HCT116 (cell line): ENCODE measurements around the gene LCE1A. TPM values are rescaled to one million over a fixed set of nuclear protein-coding genes. Genes with fewer than 3 reads are reported as not detected.

Experiments used
- ATAC-seq: fragments of 200-7000 bp; cut with Tn5 transposase; 2 replicates; pipeline ENCODE4 v1.9.1; 2020; ENCODE audit warnings: mild to moderate bottlenecking, moderate library complexity
- BruUV-seq: library from RNA; stranded (reverse); fragments of 400-500 nt; replicated peaks from 2 replicates; lab custom pipeline; 2021; lab: Mats Ljungman, UMichigan
- CTCF ChIA-PET: fragments of 300-600 bp; sonication (Branson Sonifier 250); formaldehyde crosslinking; loops from one replicate; lab custom pipeline; 2021; ENCODE audit warnings: antibody characterized with exemption; lab: Charles Lee
- POLR2A ChIA-PET: fragments of 300-600, 350-600 bp; sonication (Branson Sonifier 250); formaldehyde crosslinking; loops from one replicate; lab custom pipeline; 2021; ENCODE audit warnings: antibody characterized with exemption; lab: Charles Lee
- RAD21 ChIA-PET, 2 experiments: fragments of 300-600 bp; sonication (Branson Sonifier 250); formaldehyde crosslinking; loops; one replicate each; lab custom pipeline; 2023; ENCODE audit warnings: low total read pairs in 2 of 2; ENCODE audit not compliant: uncharacterized antibody in 2 of 2, unreplicated experiment in 2 of 2, low non-redundant PET in 1 of 2; lab: Charles Lee
- DNase-seq: peaks from one replicate; pipeline ENCODE4 v3.0.0-alpha.2; 2010; ENCODE audit warnings: low read depth, low spot score
- H2AFZ ChIP-seq: fragments of 200-600 bp; shearing (Covaris generic), sonication (generic); 2 replicates; pipeline ENCODE4 v1.6.1; 2017; ENCODE audit warnings: low read depth, mixed run types, mixed read lengths, antibody characterized with exemption, low read length; ENCODE audit not compliant: poor library complexity, severe bottlenecking
- H3K27ac ChIP-seq: 2 replicates; pipeline ENCODE4 v1.5.1; 2012; ENCODE audit warnings: low read depth, low read length
- H3K27me3 ChIP-seq: fragments of 200-600 bp; sonication (generic); 2 replicates; pipeline ENCODE4 v1.6.1; 2016; ENCODE audit warnings: mixed run types, low read length, mixed read lengths; ENCODE audit not compliant: insufficient read depth
- H3K36me3 ChIP-seq, 2 experiments: fragments of 200-500 bp in 1 of 2; fragments of 200-600 bp in 1 of 2; sonication (Bioruptor generic) in 1 of 2; sonication (generic) in 1 of 2; 2 replicates each; pipeline versions ENCODE4 v1.5.1 to v1.6.1; 2014 to 2016; ENCODE audit warnings: low read length in 2 of 2, inconsistent platforms in 1 of 2, mixed read lengths in 1 of 2, mixed run types in 1 of 2; ENCODE audit not compliant: insufficient read depth in 2 of 2, control insufficient read depth in 1 of 2
- H3K4me1 ChIP-seq, 2 experiments: fragments of 200-600 bp in 1 of 2; sonication (generic) in 1 of 2; 2 replicates each; pipeline versions ENCODE4 v1.5.1 to v1.6.1; 2012 to 2017; ENCODE audit warnings: low read length in 2 of 2, inconsistent platforms in 1 of 2, mild to moderate bottlenecking in 1 of 2, mixed read lengths in 1 of 2, mixed run types in 1 of 2, moderate library complexity in 1 of 2; ENCODE audit not compliant: insufficient read depth in 2 of 2, control insufficient read depth in 1 of 2
- H3K4me2 ChIP-seq: fragments of 200-600 bp; sonication (generic); 2 replicates; pipeline ENCODE4 v1.6.1; 2017; ENCODE audit warnings: mixed run types, low read length, mixed read lengths
- H3K4me3 ChIP-seq, 2 experiments: fragments of 200-600 bp in 1 of 2; sonication (generic) in 1 of 2; replicated peaks in 1 of 2; 2 replicates each; pipeline ENCODE4 v1.5.1; 2011 to 2016; ENCODE audit warnings: low read length in 2 of 2, control low read depth in 1 of 2, low read depth in 1 of 2, mild to moderate bottlenecking in 1 of 2, mixed read lengths in 1 of 2, mixed run types in 1 of 2
- H3K79me2 ChIP-seq: fragments of 200-600 bp; sonication (generic); 2 replicates; pipeline ENCODE4 v1.6.1; 2017; ENCODE audit warnings: mild to moderate bottlenecking, mixed run types, low read length, moderate library complexity, mixed read lengths; ENCODE audit not compliant: insufficient read depth
- H3K9ac ChIP-seq: fragments of 200-600 bp; sonication (generic); 2 replicates; pipeline ENCODE4 v1.6.1; 2016; ENCODE audit warnings: low read length, mixed read lengths
- H3K9me2 ChIP-seq: fragments of 200-600 bp; sonication (generic), shearing (Covaris generic); 2 replicates; pipeline ENCODE4 v1.6.1; 2017; ENCODE audit warnings: mixed run types, mild to moderate bottlenecking, moderate library complexity; ENCODE audit not compliant: insufficient read depth
- H3K9me3 ChIP-seq, 2 experiments: fragments of 200-500 bp in 1 of 2; fragments of 200-600 bp in 1 of 2; sonication (Bioruptor generic) in 1 of 2; sonication (generic) in 1 of 2; 2 replicates each; pipeline ENCODE4 v1.6.1; 2014 to 2017; ENCODE audit warnings: low read length in 2 of 2, mixed read lengths in 2 of 2, inconsistent platforms in 1 of 2, low read depth in 1 of 2, mild to moderate bottlenecking in 1 of 2, mixed run types in 1 of 2, moderate library complexity in 1 of 2; ENCODE audit not compliant: control insufficient read depth in 1 of 2, insufficient read depth in 1 of 2
- H4K20me1 ChIP-seq: fragments of 200-600 bp; sonication (generic), shearing (Covaris generic); 2 replicates; pipeline ENCODE4 v1.6.1; 2017; ENCODE audit warnings: mixed run types, mild to moderate bottlenecking, moderate library complexity; ENCODE audit not compliant: insufficient read depth
- EZH2 ChIP-seq: fragments of 200-600 bp; sonication (generic); IDR thresholded peaks from 2 replicates; pipeline ENCODE4 v1.6.1; 2017; ENCODE audit warnings: antibody characterized with exemption, mixed run types
- EZH2phosphoT487 ChIP-seq: fragments of 200-600 bp; IDR thresholded peaks from 2 replicates; pipeline ENCODE4 v1.6.1; 2018; ENCODE audit warnings: antibody characterized with exemption, borderline replicate concordance
- POLR2AphosphoS5 ChIP-seq: IDR thresholded peaks from 2 replicates; pipeline ENCODE4 v1.6.1; 2011; ENCODE audit warnings: mild to moderate bottlenecking, low read depth, low read length, moderate library complexity
- RAD21 ChIP-seq: IDR thresholded peaks from 2 replicates; pipeline ENCODE4 v1.6.1; 2012; ENCODE audit warnings: low read depth, mild to moderate bottlenecking
- SRF ChIP-seq: IDR thresholded peaks from 2 replicates; pipeline ENCODE4 v1.6.1; 2012; ENCODE audit warnings: low read depth
- YY1 ChIP-seq: IDR thresholded peaks from 2 replicates; pipeline ENCODE4 v1.6.1; 2011; ENCODE audit warnings: low read length, low read depth, moderate library complexity, mild to moderate bottlenecking; ENCODE audit not compliant: insufficient replicate concordance; ENCODE audit errors: extremely low read depth
- intact Hi-C: fragments of 100-400 bp; cut with micrococcal nuclease; formaldehyde crosslinking; loops from 2 replicates; pipeline ENCODE4 v1.10.0; 2022
- total RNA-seq: library from RNA; stranded (reverse); gene quantifications from one replicate; pipeline ENCODE4 v1.2.1, GENCODE V29; 2021; ENCODE audit not compliant: unreplicated experiment
- TF ChIP-seq, protein P1 (sequence below), 3 experiments: fragments of 200-600 bp in 1 of 3; sonication (generic) in 1 of 3; IDR thresholded peaks in 2 of 3; conservative IDR thresholded peaks in 1 of 3; 2 replicates each; pipeline ENCODE4 v1.5.1; 2012 to 2017; ENCODE audit warnings: low read depth in 2 of 3, low read length in 2 of 3, antibody characterized with exemption in 1 of 3, borderline replicate concordance in 1 of 3, control low read depth in 1 of 3, mild to moderate bottlenecking in 1 of 3, mixed read lengths in 1 of 3, mixed run types in 1 of 3, moderate library complexity in 1 of 3; ENCODE audit not compliant: insufficient read depth in 1 of 3

LCE1A gene
- total RNA-seq, 1 experiment from 2014 or later = not detected

DNA sequence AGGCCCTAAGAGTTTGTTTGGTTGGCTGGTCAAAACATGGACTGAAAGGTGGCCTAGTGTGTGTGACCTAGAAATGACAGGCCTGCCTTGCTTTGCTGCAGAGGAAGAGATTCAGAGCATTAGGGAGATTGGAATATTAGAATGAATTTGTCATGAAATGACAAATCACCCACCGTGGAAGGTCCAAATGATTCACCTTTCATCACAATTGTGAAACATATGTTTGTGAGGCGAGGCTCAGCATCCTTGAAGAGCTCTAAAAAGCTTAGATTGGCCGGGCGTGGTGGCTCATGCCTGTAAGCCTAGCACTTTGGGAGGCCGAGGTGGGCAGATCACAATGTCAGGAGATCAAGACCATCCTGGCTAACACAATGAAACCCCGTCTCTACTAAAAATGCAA, 10.0 kb upstream of the LCE1A start:
- no peaks in the 10 kb centered on the region for H3K4me1 ChIP-seq
- no peak overlapping the region for H3K4me2 ChIP-seq
- ATAC-seq (no peak), DNase-seq (no peak)
- H2AFZ ChIP-seq = no peak overlapping the region
- intact Hi-C loops = no loop called here
- POLR2A ChIA-PET = no interaction called here
- CTCF ChIA-PET = no interaction called here
- RAD21 ChIA-PET = no interaction called here
- H3K36me3 ChIP-seq = no peaks in the 10 kb centered on the region
- peaks cover 20% of the 10 kb centered on the region for H3K27me3 ChIP-seq
- BruUV-seq = no TSS peak
- H3K9ac ChIP-seq = no peak overlapping the region
- no peak overlapping the region for H3K4me3 ChIP-seq
- no peaks in the 10 kb centered on the region for H3K9me3 ChIP-seq
- H4K20me1 ChIP-seq = no peaks in the 10 kb centered on the region
- no peaks in the 10 kb centered on the region for H3K9me2 ChIP-seq
- no peak overlapping the region for H3K27ac ChIP-seq
- H3K79me2 ChIP-seq = no peaks in the 10 kb centered on the region
- TF ChIP-seq EZH2 (no peak), RAD21 (no peak)

DNA sequence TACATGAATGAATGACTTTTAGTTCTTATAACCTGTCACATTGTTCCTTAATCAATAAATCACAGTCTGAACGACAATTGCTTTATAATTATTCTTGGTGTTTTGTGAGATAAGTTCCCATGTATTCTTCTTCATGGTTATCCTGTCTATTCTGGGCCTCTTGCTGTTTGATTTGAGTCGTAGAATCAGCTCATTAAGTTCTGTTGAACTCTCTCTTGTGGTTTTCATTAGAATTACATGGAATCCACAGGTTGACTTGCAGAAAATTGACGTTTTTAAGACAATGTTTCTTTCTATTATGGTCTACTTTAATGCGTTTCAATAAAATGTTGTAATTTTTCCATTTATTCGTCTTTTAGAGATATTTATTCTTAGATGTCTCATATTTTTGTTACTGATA, 4.0 kb upstream of the LCE1A start:
- ChIA-PET RAD21 (no interaction called here), CTCF (no interaction called here), POLR2A (no interaction called here)
- Histone ChIP-seq H3K4me3 (no peak overlapping the region), H3K9ac (no peak overlapping the region), H3K36me3 (no peaks in the 10 kb centered on the region), H2AFZ (no peak overlapping the region), H3K9me2 (no peaks in the 10 kb centered on the region), H3K9me3 (no peaks in the 10 kb centered on the region), H3K79me2 (no peaks in the 10 kb centered on the region), H4K20me1 (no peaks in the 10 kb centered on the region), H3K4me1 (no peaks in the 10 kb centered on the region), H3K27ac (no peak overlapping the region), H3K27me3 (peaks cover 34% of the 10 kb centered on the region), H3K4me2 (no peak overlapping the region)
- ATAC-seq (no peak), DNase-seq (no peak)
- intact Hi-C loops = no loop called here
- TF ChIP-seq POLR2AphosphoS5 = no peak
- TF ChIP-seq, protein P1, sequence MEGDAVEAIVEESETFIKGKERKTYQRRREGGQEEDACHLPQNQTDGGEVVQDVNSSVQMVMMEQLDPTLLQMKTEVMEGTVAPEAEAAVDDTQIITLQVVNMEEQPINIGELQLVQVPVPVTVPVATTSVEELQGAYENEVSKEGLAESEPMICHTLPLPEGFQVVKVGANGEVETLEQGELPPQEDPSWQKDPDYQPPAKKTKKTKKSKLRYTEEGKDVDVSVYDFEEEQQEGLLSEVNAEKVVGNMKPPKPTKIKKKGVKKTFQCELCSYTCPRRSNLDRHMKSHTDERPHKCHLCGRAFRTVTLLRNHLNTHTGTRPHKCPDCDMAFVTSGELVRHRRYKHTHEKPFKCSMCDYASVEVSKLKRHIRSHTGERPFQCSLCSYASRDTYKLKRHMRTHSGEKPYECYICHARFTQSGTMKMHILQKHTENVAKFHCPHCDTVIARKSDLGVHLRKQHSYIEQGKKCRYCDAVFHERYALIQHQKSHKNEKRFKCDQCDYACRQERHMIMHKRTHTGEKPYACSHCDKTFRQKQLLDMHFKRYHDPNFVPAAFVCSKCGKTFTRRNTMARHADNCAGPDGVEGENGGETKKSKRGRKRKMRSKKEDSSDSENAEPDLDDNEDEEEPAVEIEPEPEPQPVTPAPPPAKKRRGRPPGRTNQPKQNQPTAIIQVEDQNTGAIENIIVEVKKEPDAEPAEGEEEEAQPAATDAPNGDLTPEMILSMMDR (IDR thresholded peaks at IDR 0.05 in 2 of 3, conservative IDR thresholded peaks at IDR 0.05 in 1 of 3; ENCODE audit: borderline replicate concordance in 1 of 3, insufficient read depth in 1 of 3, low read depth in 2 of 3, low read length in 2 of 3) = no peak
- TF ChIP-seq RAD21 = no peak
- no peak for TF ChIP-seq YY1
- TF ChIP-seq EZH2phosphoT487 = no peak
- no peak for TF ChIP-seq SRF
- no TSS peak for BruUV-seq
